HG02885 (cell line): Measurements from ENCODE around the gene NOS1AP.

Experiments
- ATAC-seq: cut with Tn5 transposase; IDR thresholded peaks from one replicate; pipeline ENCODE4 v1.9.1; 2021; ENCODE audit warnings: mild to moderate bottlenecking; ENCODE audit not compliant: unreplicated experiment, poor library complexity

Gene NOS1AP

DNA sequence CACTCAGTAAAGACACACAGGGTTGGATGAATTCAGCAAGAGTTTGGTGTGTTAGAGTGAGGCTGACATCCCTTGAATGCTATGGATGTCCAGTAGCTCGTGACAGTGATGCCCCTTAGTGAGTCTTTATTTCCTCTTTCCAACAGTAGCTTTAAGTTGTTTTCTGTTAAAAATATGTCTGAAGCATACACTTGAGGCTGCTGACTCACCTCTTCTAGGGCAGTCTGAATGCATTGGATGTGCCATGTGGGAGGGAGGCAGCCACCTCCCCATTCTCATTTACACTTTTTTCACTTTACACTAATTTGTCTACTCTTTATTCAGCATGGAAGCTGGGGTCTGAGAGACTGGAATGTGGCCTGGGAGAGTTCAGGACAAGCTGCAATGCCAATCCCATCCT, 17.6 kb downstream of the NOS1AP start:
- ATAC-seq = no peak

DNA sequence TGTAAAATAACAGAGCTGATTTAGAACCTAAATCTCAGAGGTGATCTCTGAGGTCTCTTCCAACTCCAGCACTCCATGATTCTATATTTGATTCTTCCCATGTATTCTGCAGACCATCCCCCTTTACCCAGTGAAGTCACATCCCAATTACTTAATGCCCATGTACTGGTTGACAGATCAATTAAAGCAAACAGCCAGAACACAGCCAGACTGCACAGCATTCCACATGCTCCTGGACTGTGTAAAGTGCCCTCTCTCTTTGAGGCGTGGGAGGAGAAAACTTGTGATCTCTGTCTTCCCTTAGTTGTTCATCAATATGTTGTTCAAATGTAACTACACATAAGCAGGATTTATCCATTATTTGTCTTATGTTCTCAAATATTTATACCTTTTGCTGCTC, 18.1 kb downstream of the NOS1AP start:
- no peak for ATAC-seq

DNA sequence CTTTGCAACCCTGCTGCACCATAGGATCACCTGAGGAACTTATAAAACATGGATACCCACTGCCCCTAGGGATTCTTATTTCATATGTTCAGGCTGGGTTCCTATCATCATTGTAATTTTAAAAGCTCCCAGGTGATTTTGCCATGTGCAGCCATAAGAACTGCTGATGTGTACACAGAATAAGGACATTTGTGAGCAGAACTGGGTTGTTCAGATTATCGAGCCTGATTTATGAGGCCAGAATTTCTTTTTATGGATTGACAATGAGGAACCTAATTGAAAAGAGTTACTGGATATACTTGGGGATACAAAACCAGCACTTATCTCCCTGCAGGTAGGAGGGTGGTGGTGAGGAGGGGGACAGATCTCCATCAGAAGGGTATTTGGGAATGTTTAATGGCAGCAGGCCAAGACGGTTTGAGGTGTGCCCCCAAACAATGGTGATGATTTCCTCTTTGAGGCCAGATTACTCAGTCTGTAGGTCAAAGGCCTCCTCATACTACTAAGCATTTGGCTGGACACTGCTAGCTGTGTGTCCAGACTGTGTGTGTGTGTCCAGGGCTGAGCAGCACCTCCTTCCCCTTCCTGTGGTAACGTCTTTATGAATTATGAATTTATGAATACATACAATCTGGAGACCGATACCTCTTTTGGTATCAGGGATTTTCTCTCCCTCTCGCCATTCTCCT, 18.9 kb downstream of the NOS1AP start:
- no peak for ATAC-seq

DNA sequence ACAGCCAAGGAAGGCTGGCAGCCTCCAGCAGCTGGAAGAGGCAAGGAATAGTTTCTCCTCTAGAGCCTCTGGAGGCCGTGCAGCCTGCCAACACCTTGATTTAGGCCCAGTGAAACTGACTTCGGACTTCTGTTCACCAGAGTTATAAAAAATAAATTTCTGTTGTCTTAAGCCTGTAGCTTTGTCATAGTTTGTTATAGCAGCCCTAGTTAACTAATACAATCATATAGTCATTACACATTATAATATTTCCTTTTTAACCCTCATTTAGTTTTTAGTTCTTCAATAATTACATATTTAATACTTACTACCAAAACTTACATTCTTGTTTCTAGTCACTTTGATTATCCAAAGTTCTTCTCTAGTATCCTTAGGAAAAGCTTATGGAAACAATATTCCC, 20.3 kb downstream of the NOS1AP start:
- no peak for ATAC-seq

DNA sequence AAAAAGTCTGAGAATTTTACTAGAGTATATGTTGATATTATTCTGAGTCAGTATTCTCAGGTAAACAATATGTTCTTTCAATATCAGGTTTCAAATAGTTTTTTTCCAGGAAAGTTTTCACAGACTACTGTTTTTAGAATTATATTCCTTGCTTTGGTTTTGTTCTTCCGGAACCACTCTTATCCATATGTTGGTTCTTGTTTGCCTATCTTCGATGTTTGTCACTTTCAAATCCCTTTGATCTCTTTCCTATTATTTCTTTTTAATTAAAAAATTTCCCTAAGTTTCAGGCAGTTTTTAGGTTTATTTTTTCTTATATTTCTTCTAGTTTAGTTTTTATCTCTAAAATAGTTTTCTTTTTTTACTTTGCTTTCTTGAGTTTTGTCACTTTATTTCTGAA, 20.9 kb downstream of the NOS1AP start:
- ATAC-seq = no peak

DNA sequence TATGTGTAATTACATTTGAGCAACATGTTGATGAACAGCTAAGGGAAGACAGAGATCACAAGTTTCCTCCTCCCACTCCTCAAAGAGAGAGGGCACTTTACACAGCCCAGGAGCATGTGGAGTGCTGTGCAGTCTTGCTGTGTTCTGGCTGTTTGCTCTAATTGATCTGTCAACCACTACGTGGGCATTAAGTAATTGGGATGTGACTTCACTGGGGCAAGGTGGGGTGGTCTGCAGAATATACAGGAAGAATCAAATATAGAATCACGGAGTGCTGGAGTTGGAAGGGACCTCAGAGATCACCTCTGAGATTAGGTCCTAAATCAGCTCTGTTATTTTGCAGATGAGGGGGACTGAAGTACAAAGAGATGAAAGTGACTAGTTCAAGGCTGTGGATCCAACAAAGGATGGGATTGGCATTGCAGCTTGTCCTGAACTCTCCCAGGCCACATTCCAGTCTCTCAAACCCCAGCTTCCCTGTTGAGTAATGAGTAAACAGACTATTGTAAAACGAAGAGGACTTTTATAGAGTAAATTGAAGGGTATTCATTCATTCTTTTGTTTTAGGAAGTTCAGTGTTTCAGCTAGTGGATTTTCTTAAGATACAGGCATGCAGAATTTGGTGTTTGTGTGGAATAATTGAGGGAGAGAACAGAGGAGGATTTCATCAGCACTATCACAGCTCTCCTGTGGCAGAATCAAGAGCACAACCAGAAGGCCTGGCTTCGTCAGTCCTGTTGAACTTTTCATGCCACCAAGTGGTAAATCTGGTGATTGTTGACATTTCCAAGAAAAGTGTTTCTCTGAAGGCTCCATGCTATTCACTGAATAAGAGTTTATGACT, 22.4 kb downstream of the NOS1AP start:
- no peak for ATAC-seq

DNA sequence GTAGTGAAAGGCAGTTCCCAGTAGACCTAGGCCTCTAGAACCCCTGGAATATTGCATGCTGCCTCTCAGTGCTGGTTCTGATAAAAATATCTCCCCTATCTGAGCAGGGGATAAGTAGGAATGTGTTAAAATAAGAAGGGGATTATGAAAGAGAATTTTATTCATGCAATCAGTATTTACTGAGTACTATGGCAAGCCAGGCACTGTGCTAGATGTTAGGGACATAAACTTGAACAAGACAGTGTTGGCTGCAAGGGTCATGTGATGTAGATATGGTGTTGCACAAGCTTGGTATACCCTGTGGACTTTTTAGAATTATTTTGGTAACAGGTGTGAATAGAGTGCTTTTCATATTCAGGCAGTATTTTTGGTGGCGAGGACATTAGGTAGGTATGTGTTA, 23.6 kb downstream of the NOS1AP start:
- no peak for ATAC-seq

DNA sequence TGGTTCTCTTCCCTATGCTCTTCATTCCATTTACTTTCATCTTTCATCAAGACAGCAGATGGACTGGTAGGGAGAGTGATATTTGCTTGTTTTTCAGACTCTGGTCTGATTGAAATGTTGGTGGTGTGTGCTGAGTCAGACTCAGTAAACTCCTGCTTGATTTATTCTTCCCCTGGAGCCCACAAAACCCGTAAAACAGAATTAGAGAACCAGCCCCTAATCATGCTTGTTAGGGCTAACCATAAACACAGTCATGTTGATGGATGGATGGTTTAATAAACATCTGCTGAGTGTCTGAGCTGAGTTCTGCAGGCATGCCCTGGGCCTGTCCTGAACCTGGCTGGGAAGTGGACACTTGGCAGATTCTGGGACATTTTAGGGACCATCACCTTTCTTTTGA, 24.8 kb downstream of the NOS1AP start:
- no peak for ATAC-seq

DNA sequence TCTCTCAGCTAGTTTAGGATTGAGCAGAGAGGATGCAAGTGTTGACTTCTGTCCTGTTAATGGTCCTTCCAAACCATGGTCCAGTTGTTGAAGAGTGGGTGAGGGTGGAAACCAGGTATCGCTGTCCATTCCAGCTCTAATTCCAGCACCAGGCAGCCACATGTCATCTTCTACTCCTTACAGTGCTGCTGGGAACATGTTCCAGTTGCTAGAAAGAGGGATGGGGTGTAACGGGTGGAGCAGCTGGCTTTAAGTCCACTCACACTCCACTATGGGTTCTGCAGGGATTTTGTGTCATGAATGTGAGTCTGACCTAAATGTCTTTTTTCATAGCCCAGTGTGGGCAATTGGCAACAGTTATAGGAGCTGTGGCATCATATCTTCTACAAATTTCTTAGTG, 25.2 kb downstream of the NOS1AP start:
- no peak for ATAC-seq

DNA sequence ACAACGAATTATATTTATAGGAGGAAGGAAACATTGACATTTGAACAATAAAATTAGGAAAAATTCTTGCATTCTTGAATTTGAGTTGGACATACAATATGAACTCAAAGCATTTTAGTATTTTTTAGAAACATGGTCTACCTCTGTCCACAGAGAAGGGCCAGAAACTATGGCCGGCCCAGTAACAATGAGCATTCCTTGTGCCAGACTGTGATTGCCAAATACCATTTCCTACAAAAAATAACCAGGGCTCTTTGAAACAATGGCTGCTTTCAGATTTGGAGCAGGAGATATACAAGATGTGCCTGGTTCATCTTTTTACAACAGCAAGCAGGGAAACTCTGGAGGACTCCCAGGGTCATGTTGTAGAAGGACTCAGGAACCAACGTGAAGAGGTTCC, 38.4 kb downstream of the NOS1AP start:
- no peak for ATAC-seq

DNA sequence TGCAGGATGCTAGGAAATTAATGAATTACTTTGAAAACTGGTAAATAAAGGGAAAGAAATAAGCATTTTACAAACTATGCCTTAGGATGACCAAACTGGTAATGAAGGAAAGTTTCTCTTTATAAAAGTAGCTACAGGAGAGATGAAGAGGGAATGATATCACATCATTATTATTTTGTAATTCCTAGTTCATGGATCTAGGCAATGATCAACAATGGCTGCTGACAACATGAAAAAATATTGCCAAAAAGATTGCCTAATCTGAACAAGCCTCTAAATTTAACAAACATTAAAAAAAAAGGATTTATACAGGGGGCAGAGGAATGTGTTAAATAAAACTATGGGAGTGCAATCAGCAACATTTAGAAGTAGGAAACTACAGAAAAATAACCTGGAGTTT, 38.9 kb downstream of the NOS1AP start:
- ATAC-seq = no peak

DNA sequence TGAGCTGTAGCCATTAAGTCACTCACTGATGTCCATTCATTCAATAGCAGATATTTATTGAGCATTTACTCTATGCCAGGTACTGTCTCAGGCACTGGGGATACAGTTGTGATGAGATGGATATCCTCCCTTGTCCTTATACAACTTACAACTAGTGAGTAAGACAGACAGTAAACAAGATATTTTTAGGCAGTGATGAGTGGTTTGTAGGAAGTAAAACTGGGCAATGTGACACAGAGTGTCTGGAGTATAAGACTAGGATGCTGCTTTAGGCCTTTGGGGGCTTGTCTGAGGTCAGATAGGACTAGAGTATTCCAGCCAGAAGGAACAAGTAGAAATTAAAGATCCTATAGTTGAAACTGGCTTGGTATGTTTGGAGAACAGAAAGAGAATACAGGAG, 41.4 kb downstream of the NOS1AP start:
- no peak for ATAC-seq

DNA sequence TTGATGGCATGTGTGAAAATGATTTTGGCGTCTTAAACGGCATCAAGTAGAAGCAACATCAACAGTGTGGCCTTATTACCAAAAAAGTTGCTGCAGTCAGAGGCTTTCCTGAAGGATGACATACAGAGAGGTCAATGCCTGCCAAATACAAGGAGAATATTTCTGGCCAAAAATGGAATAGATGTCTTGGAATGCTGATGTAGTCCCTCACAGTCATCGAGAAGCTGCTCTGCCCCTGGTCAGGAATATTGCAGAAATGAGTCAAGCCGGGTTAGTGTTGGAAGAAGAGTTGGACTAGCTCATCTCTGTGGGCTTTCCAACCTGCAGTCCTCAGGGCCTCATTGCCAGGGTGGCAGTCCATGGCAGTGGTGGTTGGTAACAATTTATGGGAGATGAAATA, 42.1 kb downstream of the NOS1AP start:
- no peak for ATAC-seq

DNA sequence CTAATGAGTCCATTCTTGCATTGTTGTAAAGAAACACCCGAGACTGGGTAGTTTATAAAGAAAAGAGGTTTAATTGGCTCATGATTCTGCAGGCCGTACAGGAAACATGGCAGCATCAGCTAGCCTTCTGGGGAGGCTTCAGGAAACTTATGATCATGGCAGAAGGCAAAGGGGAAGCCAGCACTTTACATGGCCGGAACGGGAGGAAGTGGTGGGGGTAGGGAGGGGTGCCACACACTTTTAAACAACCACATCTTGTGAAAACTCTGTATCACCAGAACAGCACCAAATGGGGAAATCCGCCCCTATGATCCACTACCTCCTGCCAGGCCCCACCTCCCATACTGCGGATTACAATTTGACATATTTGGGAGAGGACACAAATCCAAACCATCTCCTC, 43.9 kb downstream of the NOS1AP start:
- ATAC-seq = no peak

DNA sequence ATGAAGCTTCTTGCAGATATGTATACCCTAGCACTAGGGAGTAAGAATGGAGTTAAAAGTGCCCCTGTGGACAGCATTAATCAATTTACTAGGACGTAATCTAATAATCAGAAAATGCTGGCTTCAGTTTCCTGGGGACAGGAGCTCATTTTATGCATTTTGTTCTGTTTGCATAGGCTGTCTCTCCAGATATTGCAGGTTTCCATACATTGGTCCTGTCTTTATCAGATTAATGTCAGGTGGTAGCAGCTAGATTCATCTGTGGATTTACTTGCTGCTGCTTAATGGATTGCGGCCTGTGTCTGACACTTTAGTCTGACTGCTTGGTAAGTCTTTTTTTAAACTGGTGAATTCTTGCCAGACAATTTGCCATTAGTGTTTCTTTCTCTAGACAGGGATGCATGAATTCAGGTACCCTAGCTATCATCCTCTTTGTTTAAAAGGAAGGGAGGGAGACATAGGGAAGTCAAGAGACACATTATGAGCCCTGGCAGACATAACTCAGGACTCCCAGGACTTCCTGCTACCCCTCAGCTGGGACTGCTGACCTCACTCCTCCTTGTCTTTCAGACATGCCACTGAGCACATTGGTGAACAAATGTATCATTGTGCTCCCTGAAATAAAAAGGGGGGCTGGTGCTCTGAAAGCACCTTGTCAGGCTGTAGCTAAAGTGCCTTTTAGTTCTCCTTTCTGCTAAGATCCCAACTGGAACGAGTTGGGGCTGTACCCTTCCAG, 47.7 kb downstream of the NOS1AP start:
- no peak for ATAC-seq

DNA sequence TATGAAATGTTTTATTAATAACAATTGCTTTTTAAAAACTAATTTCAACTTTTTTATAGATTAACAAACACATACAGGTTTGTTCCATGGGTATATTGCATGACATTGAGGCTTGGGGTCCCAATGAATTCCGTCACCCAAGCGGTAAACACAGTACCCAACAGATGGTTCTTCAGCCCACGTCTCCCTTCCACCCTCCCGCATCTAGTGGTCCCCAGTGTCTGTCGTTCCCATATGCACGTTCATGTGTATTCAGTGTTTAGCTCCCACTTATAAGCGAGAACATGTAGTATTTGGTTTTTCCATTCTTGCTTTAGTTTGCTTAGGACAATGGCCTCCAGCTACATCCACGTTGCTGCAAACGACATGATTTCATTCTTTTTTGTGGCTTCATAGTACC, 48.6 kb downstream of the NOS1AP start:
- ATAC-seq = no peak

DNA sequence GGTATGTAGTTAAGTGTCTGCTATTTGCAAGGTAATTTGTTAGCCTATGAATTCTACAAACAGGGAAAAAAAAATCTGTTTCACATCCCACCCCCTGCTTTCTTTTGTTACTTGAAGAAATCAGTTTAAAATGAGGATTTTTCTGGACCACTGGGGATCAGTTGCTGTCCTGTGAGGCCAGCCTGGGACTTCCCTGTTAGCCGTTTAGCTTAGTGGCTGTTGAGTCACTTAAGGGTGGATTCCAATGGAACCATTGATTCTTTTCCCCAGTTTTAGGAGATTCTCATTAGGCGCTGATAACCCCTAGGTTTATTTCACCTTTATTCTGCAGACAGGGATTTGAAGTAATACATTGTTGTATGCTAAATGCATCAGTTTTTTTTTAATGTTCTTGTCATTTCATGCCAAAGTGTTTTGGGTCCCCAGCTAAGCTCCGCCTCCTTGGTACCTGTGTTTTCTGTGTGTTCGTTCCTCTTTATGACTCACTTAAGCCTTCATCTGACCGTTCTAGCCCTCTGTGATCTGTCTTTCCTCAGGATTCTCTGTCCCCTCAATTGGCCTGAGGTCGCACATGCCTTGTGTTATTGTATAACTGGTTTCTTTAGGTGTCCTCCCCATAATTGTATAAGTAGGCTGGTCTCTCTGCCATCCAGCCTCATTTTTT, 59.3 kb downstream of the NOS1AP start:
- no peak for ATAC-seq

DNA sequence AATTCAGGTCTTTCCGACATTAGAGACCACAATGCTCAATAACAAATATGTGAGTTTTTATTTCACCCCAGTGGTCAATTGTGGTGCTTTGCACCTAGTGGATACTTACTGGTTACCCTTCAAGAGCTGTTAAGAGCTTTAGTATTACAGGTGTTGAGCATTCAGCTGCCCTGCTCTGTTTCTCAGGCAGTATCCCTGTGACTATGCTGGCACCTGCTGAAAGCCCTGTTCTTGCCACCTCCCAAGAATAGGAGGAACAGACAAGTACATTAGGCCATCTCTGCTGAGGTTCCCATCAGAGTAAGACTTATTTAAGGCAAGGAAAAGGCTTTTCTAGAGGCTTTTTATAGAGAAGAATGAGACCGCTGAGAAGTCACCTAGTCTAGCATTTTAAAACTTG, 60.8 kb downstream of the NOS1AP start:
- no peak for ATAC-seq

DNA sequence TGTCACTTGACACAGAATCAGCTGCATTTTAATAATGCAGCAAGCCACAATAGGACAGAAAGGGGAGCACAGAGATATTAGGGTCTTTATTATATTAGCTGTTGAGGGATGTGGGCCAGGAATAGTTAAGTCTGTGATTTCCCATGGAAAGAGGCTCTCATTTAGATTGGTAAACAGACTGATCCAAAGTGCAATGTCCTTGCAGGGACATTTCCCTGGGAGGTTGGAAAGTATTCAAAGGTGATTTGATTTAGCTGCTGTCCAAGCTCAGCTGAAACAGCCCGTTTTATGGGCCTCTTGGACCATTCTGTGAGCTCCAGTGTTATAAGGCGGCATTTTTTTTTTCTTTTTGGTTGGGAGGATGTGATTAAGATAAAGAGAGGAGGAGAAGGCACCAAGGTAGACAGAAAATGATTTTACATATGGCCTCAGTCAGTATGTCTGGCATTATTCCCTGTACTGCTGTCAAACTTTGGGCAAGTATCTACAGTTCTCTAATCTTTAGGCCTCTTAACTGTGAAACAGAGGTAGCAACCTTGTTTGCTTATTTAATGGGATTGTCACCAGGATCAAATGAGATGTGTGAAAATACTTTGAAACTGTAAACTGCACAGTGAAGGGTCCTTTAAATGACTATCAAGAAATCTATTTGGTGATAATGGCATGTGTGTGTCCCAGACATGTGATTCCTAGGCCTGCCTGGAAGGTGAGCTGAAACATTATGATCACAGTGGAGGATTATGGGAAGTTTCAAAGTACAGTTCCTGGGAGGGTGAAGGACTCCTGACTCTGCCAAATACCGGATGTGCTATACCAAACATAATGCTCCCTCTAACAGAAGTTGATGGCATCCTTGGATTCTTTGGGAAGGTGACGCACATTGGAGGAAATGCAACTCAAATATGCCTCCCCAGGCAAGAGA, 62.2 kb downstream of the NOS1AP start:
- no peak for ATAC-seq

DNA sequence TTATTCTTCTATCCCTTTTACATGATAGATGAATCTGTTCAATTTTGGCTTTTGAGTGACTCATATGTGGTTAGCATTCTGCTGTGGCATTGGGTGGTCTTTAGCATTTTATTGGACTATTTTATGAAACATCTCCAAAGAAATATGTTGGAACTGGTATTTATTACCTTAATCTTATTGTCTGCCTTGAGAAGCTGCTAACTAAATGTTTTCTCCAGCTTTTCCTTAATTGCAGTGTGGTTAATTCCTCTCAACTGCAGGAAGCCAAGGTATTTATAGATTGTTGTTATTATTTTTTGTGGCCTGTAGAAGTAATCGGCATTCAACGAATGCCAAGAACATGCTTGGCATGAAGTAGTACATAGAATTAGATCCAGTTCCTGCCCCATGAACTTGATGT, 64.1 kb downstream of the NOS1AP start:
- no peak for ATAC-seq
